H1 (cell line): ENCODE data around the gene LCLAT1. TPM values are rescaled to one million over a fixed set of nuclear protein-coding genes. Genes with fewer than 3 reads are reported as not detected.

Experiments used
- CTCF ChIA-PET: fragments of 300-600 bp; sonication (Branson Sonifier 250); formaldehyde crosslinking; loops from one replicate; lab custom pipeline; 2021; ENCODE audit not compliant: partially characterized antibody; lab: Charles Lee
- POLR2A ChIA-PET: fragments of 300-600 bp; sonication (Branson Sonifier 250); formaldehyde crosslinking; loops from one replicate; lab custom pipeline; 2021; ENCODE audit warnings: inconsistent platforms; ENCODE audit not compliant: partially characterized antibody; lab: Charles Lee
- DNase-seq, 2 experiments: peaks; one replicate each; pipeline versions ENCODE4 v3.0.0 to v3.0.0-alpha.2; 2010 to 2022; ENCODE audit warnings: low spot score in 2 of 2, low read depth in 1 of 2, mixed read lengths in 1 of 2
- FAIRE-seq: peaks from 2 replicates; lab custom pipeline; 2011; peaks lifted over from hg19 to GRCh38; lab: Jason Lieb, UNC
- H2AFZ ChIP-seq: 2 replicates; pipeline ENCODE4 v1.8.1; 2012; ENCODE audit warnings: low read length, inconsistent platforms
- H2AK5ac ChIP-seq: 2 replicates; pipeline ENCODE4 v1.6.1; 2013; ENCODE audit warnings: low read depth, low read length
- H2BK120ac ChIP-seq: replicated peaks from 2 replicates; pipeline ENCODE3; 2013; ENCODE audit warnings: low read depth, low read length, inconsistent platforms
- H2BK12ac ChIP-seq: 2 replicates; pipeline ENCODE4 v1.6.1; 2013; ENCODE audit warnings: low read depth, low read length
- H2BK15ac ChIP-seq: 2 replicates; pipeline ENCODE4 v1.6.1; 2013; ENCODE audit warnings: low read length
- H2BK20ac ChIP-seq: 2 replicates; pipeline ENCODE4 v1.6.1; 2013; ENCODE audit warnings: low read length
- H2BK5ac ChIP-seq: 2 replicates; pipeline ENCODE4 v1.6.1; 2013; ENCODE audit warnings: low read depth, low read length
- H3K14ac ChIP-seq: 2 replicates; pipeline ENCODE4 v1.6.1; 2013; ENCODE audit warnings: inconsistent platforms; ENCODE audit not compliant: insufficient read length
- H3K18ac ChIP-seq: 2 replicates; pipeline ENCODE4 v1.6.1; 2013; ENCODE audit warnings: low read length; ENCODE audit errors: extremely low read depth
- H3K23ac ChIP-seq: 2 replicates; pipeline ENCODE4 v1.6.1; 2013; ENCODE audit warnings: inconsistent platforms; ENCODE audit not compliant: insufficient read length
- H3K23me2 ChIP-seq: 2 replicates; pipeline ENCODE4 v1.6.1; 2013; ENCODE audit warnings: low read depth, low read length
- H3K27ac ChIP-seq: 2 replicates; pipeline ENCODE4 v1.6.1; 2011; ENCODE audit warnings: low read depth, low read length, inconsistent platforms
- H3K27me3 ChIP-seq, 4 experiments: replicated peaks in 1 of 4; 1 replicate in 1 of 4; 2 replicates in 3 of 4; pipeline versions ENCODE4 v1.6.1 to v1.8.1; 2011 to 2013; ENCODE audit warnings: low read length in 3 of 4, mild to moderate bottlenecking in 3 of 4, inconsistent platforms in 2 of 4, mixed read lengths in 2 of 4, moderate library complexity in 1 of 4; ENCODE audit not compliant: control insufficient read depth in 3 of 4, insufficient read depth in 3 of 4; ENCODE audit errors: extremely low read depth in 1 of 4
- H3K36me3 ChIP-seq, 4 experiments: 2 replicates each; pipeline versions ENCODE4 v1.6.1 to v1.8.1; 2011 to 2013; ENCODE audit warnings: mild to moderate bottlenecking in 4 of 4, low read length in 3 of 4, moderate library complexity in 2 of 4, control low read depth in 1 of 4, inconsistent platforms in 1 of 4; ENCODE audit not compliant: insufficient read depth in 4 of 4, control insufficient read depth in 2 of 4
- H3K4ac ChIP-seq: replicated peaks from 2 replicates; pipeline ENCODE3; 2013; ENCODE audit warnings: low read length, low read depth, mixed read lengths, inconsistent platforms; ENCODE audit not compliant: insufficient read length
- H3K4me1 ChIP-seq, 4 experiments: replicated peaks in 1 of 4; 1 replicate in 1 of 4; 2 replicates in 3 of 4; pipeline versions ENCODE4 v1.6.1 to v1.8.1; 2011 to 2013; ENCODE audit warnings: low read length in 3 of 4, inconsistent platforms in 2 of 4, mixed read lengths in 1 of 4; ENCODE audit not compliant: insufficient read depth in 4 of 4, control insufficient read depth in 3 of 4
- H3K4me2 ChIP-seq, 2 experiments: 2 replicates each; pipeline versions ENCODE4 v1.6.1 to v1.8.1; 2011 to 2013; ENCODE audit warnings: low read depth in 2 of 2, low read length in 2 of 2, control low read depth in 1 of 2, inconsistent platforms in 1 of 2, mild to moderate bottlenecking in 1 of 2; ENCODE audit not compliant: insufficient read depth in 1 of 2
- H3K4me3 ChIP-seq, 4 experiments: fragments of 200-600, 300-600 bp in 1 of 4; sonication (generic), shearing (Covaris generic), sonication (Bioruptor Twin) in 1 of 4; 2 replicates each; pipeline versions ENCODE4 v1.5.1 to v1.8.1; 2011 to 2016; ENCODE audit warnings: low read length in 4 of 4, low read depth in 3 of 4, control low read depth in 2 of 4, inconsistent platforms in 2 of 4, mild to moderate bottlenecking in 2 of 4, mixed read lengths in 1 of 4, moderate library complexity in 1 of 4; ENCODE audit not compliant: insufficient read depth in 2 of 4; ENCODE audit errors: extremely low read depth in 1 of 4
- H3K56ac ChIP-seq: replicated peaks from 2 replicates; pipeline ENCODE3; 2013; ENCODE audit warnings: low read depth, mild to moderate bottlenecking, mixed read lengths, low read length, inconsistent platforms; ENCODE audit not compliant: insufficient read length
- H3K79me1 ChIP-seq: 2 replicates; pipeline ENCODE4 v1.6.1; 2013; ENCODE audit warnings: low read depth, low read length, control low read depth
- H3K79me2 ChIP-seq, 2 experiments: 2 replicates each; pipeline versions ENCODE4 v1.6.1 to v1.8.1; 2012 to 2013; ENCODE audit warnings: low read length in 2 of 2, mild to moderate bottlenecking in 2 of 2, inconsistent platforms in 1 of 2; ENCODE audit not compliant: insufficient read depth in 2 of 2, control insufficient read depth in 1 of 2
- H3K9ac ChIP-seq, 4 experiments: replicated peaks in 1 of 4; 1 replicate in 1 of 4; 2 replicates in 3 of 4; pipeline versions ENCODE4 v1.6.1 to v1.8.1; 2011 to 2013; ENCODE audit warnings: low read depth in 3 of 4, low read length in 3 of 4, control low read depth in 2 of 4, mild to moderate bottlenecking in 2 of 4, moderate library complexity in 2 of 4, inconsistent platforms in 1 of 4; ENCODE audit errors: extremely low read depth in 1 of 4
- H3K9me3 ChIP-seq, 2 experiments: 2 replicates each; pipeline versions ENCODE4 v1.6.1 to v1.8.1; 2012 to 2013; ENCODE audit warnings: mild to moderate bottlenecking in 2 of 2, moderate library complexity in 2 of 2, control low read depth in 1 of 2, inconsistent platforms in 1 of 2, low read depth in 1 of 2, low read length in 1 of 2, mixed read lengths in 1 of 2; ENCODE audit not compliant: insufficient read depth in 2 of 2
- H4K20me1 ChIP-seq, 2 experiments: replicated peaks in 1 of 2; 2 replicates each; pipeline versions ENCODE3 to v1.8.1; 2011 to 2013; ENCODE audit warnings: inconsistent platforms in 2 of 2, low read length in 2 of 2, mild to moderate bottlenecking in 1 of 2; ENCODE audit not compliant: insufficient read depth in 2 of 2, control insufficient read depth in 1 of 2
- H4K5ac ChIP-seq: 2 replicates; pipeline ENCODE4 v1.6.1; 2013; ENCODE audit warnings: low read length, low read depth, mixed read lengths, inconsistent platforms; ENCODE audit not compliant: insufficient read length
- H4K8ac ChIP-seq: 2 replicates; pipeline ENCODE4 v1.8.0; 2013; ENCODE audit warnings: mild to moderate bottlenecking, moderate library complexity, low read length, inconsistent platforms; ENCODE audit not compliant: insufficient read depth; ENCODE audit errors: extremely low read depth
- H4K91ac ChIP-seq: replicated peaks from 2 replicates; pipeline ENCODE3; 2013; ENCODE audit warnings: low read length, mixed read lengths, inconsistent platforms; ENCODE audit not compliant: insufficient read length
- ATF3 ChIP-seq: IDR thresholded peaks from 2 replicates; pipeline ENCODE4 v1.6.1; 2011; ENCODE audit warnings: low read depth, mild to moderate bottlenecking, low read length; ENCODE audit not compliant: insufficient read depth
- JUND ChIP-seq: IDR thresholded peaks from 2 replicates; pipeline ENCODE4 v1.6.1; 2011; ENCODE audit warnings: mild to moderate bottlenecking, improper control_type of control experiment, low read length
- POLR2A ChIP-seq, 2 experiments: IDR thresholded peaks; 1 replicate in 1 of 2; 2 replicates in 1 of 2; pipeline ENCODE4 v1.6.1; 2011; ENCODE audit warnings: low read depth in 2 of 2, low read length in 2 of 2, mild to moderate bottlenecking in 2 of 2; ENCODE audit errors: control extremely low read depth in 1 of 2
- POLR2AphosphoS5 ChIP-seq: IDR thresholded peaks from 2 replicates; pipeline ENCODE4 v1.6.1; 2011; ENCODE audit warnings: low read depth, low read length
- RXRA ChIP-seq: IDR thresholded peaks from 2 replicates; pipeline ENCODE4 v1.6.1; 2011; ENCODE audit warnings: low read depth, mild to moderate bottlenecking, low read length, moderate library complexity; ENCODE audit not compliant: insufficient read depth
- SIRT6 ChIP-seq: IDR thresholded peaks from one replicate; pipeline ENCODE4 v1.7.1; 2012; ENCODE audit warnings: low read length, inconsistent platforms
- TAF7 ChIP-seq: optimal IDR thresholded peaks from 2 replicates; pipeline ENCODE3; 2011; ENCODE audit warnings: low read depth, mild to moderate bottlenecking, inconsistent platforms, low read length, moderate library complexity, borderline replicate concordance
- TBP ChIP-seq: IDR thresholded peaks from 2 replicates; pipeline ENCODE4 v1.6.1; 2011; ENCODE audit warnings: low read depth, low read length, improper control_type of control experiment
- WGBS, 2 experiments: shearing (Covaris generic) in 1 of 2; methylation state at CpG; one replicate each; pipeline versions ENCODE4 v1.1.6 to v1.1.7; 2013 to 2015; ENCODE audit warnings: low lambda C conversion rate in 2 of 2, mixed read lengths in 2 of 2, inconsistent platforms in 1 of 2, low coverage in 1 of 2, missing lambda C conversion rate in 1 of 2; ENCODE audit not compliant: insufficient replicate concordance in 2 of 2, insufficient coverage in 1 of 2, insufficient read length in 1 of 2; ENCODE audit errors: extremely low coverage in 1 of 2, missing lambda C conversion rate in 1 of 2; 5-methylcytosine and 5-hydroxymethylcytosine counted together
- polyA plus RNA-seq, 7 experiments: library from polyadenylated mRNA; depleted of rRNA in 3 of 7; stranded (reverse) in 5 of 7; unstranded in 2 of 7; fragments of >200 nt in 5 of 7; fragments of 200-250 nt in 2 of 7; gene quantifications; 1 replicate in 5 of 7; 2 replicates in 1 of 7; 4 replicates in 1 of 7; pipeline versions ENCODE4 v1.2.1 to v1.2.3, GENCODE V29; 2011 to 2013; ENCODE audit warnings: missing spikeins in 2 of 7, mixed read lengths in 2 of 7
- total RNA-seq: library from RNA; stranded (reverse); fragmentation: NEBNext Ultra II Directional; extraction: Animal tissue kit (Norgen Biotek cat#: 25700); gene quantifications from 2 replicates; pipeline ENCODE4 v1.2.1, GENCODE V29; 2021

Gene LCLAT1
- total and polyA plus RNA-seq, 2 of the 8 experiments (the other 6 are each of a cell fraction or from before 2014, with no cell fraction given), result 7.6 to 22.0 TPM

- Histone ChIP-seq H2BK12ac (no peak overlapping the region), H3K36me3 (no peaks in the 10 kb centered on the region), H3K56ac (no peak overlapping the region), H3K27me3 (0 out of 7 replicates have a peak, but pooled peaks cover 0 to 2% (median 0%) of the 10 kb centered on the region in 4 experiments), H2AK5ac (no peak overlapping the region), H3K79me2 (no peaks in the 10 kb centered on the region), H3K27ac (no peak overlapping the region), H2BK5ac (no peak overlapping the region), H4K20me1 (no peaks in the 10 kb centered on the region), H4K91ac (no peak overlapping the region), H3K9ac (no peak overlapping the region), H2AFZ (no peak overlapping the region), H2BK15ac (no peak overlapping the region), H3K9me3 (no peaks in the 10 kb centered on the region), H3K18ac (no peak overlapping the region), H3K4me3 (no peak overlapping the region), H4K5ac (no peak overlapping the region), H3K23me2 (0 out of 2 replicates have a peak, but pooled peaks cover 1% of the 10 kb centered on the region), H3K23ac (no peak overlapping the region), H4K8ac (no peak overlapping the region), H3K14ac (no peak overlapping the region), H3K4me2 (no peak overlapping the region), H2BK120ac (no peak overlapping the region), H3K4ac (no peak overlapping the region), H2BK20ac (no peak overlapping the region), H3K79me1 (no peaks in the 10 kb centered on the region), H3K4me1 (no peaks in the 10 kb centered on the region)
- CTCF ChIA-PET, result interaction anchor here (0.5 to 2.4 kb wide), 10 partner anchors 9 to 220 kb away, joined by 3 to 12 read pairs (median 3); no protein-coding TSS in a partner anchor
- FAIRE-seq, result no peak
- WGBS, 2 experiments, result 82% methylated on average over 5 of the region's 5 CpGs; no CpG with 5 or more reads in 1 of the 2 experiments
- peak in 1 of 2 experiments; percentile 20 for DNase-seq
- TF ChIP-seq TBP (peak; percentile 55; the same call in 1 of the 2 replicates), POLR2AphosphoS5 (peak; percentile 56), JUND (no peak), SIRT6 (no peak), TAF7 (peak; percentile 98), ATF3 (no peak), RXRA (no peak), POLR2A (IDR thresholded peaks at IDR 0.05; ENCODE audit: control extremely low read depth in 1 of 2, low read depth in 2 of 2, low read length in 2 of 2) (peak; percentile 21 to 75)
- POLR2A ChIA-PET, result interaction anchor here (0.6 to 2.3 kb wide), 5 partner anchors 9 to 214 kb away, joined by 3 to 6 read pairs (median 4); partner anchors contain the start of gene LCLAT1
These were observed 214.4 kb downstream of the LCLAT1 start for GRCh38 chr2:30661173-30662107.
